ENCODE measurements around the gene ANO6.
A peak's percentile ranks its signal among the peaks of the same experiment; 100 is the strongest.
"Not testable (repeated sequence)": the region's sequence is repeated elsewhere in the genome, so short reads cannot be mapped to it uniquely, and the experiment has no call there.

The ANO6 gene, protein sequence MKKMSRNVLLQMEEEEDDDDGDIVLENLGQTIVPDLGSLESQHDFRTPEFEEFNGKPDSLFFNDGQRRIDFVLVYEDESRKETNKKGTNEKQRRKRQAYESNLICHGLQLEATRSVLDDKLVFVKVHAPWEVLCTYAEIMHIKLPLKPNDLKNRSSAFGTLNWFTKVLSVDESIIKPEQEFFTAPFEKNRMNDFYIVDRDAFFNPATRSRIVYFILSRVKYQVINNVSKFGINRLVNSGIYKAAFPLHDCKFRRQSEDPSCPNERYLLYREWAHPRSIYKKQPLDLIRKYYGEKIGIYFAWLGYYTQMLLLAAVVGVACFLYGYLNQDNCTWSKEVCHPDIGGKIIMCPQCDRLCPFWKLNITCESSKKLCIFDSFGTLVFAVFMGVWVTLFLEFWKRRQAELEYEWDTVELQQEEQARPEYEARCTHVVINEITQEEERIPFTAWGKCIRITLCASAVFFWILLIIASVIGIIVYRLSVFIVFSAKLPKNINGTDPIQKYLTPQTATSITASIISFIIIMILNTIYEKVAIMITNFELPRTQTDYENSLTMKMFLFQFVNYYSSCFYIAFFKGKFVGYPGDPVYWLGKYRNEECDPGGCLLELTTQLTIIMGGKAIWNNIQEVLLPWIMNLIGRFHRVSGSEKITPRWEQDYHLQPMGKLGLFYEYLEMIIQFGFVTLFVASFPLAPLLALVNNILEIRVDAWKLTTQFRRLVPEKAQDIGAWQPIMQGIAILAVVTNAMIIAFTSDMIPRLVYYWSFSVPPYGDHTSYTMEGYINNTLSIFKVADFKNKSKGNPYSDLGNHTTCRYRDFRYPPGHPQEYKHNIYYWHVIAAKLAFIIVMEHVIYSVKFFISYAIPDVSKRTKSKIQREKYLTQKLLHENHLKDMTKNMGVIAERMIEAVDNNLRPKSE
- total RNA-seq, result 63.5 to 104 (median 86.8) reads per million in 3 experiments

- DNase-seq, result peak; percentile 79
These were observed at the start of gene ANO6 for GRCh38 chr12:45215419-45216229. Gene ANO6, plus strand, starts transcription at chr12:45216095. Its CDS starts 227 bp downstream, at chr12:45216322.

- no peak for DNase-seq
These were observed 46.9 kb upstream of the ANO6 start for GRCh38 chr12:45168976-45169375.

- DNase-seq, result peak; percentile 51
These were observed 45.3 kb upstream of the ANO6 start for GRCh38 chr12:45170456-45171042.

DNA sequence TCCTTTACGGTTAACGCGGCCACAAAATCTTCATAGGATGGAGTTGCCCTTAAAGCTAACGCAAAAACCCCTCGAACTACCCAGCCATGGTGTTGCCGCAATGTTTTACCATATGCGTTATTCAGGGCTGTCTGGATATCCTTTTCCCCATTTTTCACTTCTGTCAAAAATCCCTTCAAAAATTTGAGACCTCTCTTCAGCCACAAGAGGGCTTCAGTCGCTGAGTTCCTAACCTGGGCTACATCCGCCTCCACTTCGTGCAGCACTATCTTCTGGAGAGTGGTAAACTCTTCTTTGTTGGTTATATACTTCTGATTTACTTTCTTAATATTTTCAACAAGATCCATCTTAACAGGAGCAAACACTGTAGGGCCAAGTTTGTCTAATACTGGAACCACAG lies 42.6 kb upstream of the ANO6 start:
- not testable (repeated sequence) for DNase-seq

DNA sequence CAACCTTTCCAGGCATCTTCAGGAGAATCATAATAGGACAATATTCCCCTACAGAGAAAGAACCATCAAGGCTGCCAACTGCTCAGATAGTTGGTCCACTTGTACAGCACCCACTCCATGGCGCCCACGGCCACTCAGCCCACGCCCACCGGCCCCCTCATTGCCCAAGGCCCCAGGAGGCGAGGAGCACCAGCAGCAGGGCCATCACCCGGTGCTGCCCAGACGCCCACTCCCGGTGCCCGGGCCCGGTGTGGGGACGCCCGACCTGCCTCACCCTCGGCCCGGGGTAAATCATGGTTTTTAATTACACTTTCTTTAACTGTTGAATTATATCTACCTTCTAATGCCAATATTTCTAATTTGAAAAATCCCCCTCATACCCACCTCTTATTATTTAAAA lies 41.3 kb upstream of the ANO6 start:
- no peak for DNase-seq

- DNase-seq, result no peak
These were observed 37.1 kb upstream of the ANO6 start for GRCh38 chr12:45178771-45179170.

DNA sequence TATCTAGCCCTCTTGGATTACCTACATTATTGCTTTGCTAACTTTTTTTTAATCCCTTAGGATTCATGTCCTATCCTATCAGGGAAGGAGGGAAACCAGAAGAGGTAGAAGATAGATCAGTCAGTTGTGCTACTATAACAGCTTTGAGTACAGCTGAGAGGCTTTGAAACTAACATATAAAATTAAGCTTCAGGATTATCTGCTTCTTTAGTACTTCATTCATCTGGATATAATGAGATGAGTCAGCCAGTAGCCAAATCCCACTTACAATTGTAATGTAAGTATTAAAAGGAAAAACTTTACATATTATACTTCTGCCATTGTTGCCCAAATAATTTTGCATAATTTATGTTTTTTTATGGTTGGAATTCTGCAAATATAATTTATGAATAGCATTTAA lies 33.4 kb upstream of the ANO6 start:
- no peak for DNase-seq

DNA sequence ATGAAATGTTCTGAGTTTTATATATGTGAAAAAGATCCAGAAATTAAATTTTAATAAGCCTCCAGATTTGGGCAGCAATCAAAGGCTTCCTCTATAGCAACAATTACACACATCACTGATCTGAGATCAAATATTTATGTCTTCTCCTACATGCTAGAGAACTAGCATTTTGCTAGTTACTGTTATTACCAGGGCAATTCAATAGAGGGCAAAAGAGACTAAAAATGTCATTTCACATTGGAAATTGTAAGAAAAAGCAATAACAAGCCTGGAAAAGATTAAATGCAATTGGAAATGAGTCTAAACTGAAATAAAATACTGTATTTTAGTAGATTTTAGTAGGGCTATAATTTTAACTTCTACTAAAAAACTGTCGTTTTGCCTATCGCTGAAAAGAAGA lies 32.6 kb upstream of the ANO6 start:
- no peak for DNase-seq

DNA sequence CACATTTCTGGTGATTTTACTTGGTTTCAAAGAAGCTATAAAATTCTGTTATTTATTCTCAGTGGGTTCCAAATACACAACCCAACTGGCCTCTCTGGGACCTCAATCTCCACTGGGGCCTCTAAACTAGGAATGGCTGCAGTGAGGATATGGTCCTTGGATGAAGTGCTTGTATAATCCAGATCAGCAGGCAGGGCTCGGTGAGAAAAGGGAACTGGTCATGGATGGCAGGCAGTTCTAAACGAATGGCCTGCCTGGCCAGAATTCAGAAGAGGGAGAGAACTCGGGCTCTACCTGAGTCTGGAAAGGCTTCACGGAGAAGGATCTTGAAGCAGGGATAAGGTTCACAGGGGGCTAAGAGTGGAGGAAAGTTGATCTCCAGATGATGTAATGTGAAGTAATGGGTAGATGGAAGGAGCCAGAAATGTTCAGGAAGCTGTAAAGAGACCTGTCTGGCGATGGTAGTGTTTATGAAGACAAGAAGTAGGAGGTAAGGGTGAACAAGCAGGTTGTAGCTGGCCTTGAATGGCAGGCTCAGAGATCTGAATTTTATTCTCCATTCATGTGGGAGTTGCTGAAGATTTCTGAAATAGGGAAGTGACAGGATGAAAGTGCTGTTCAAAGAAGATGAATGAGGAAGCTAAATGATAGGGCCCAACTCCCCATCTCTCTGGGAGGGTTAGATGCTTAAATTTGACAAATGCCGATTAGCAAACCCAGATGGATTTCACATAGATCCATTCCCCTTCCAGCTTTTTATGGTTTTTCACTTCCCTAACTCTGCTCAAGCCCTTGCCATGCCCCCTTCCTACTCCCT lies 31.5 kb upstream of the ANO6 start:
- no peak for DNase-seq

GRCh38 chr12:45186762-45187161 lies 29.1 kb upstream of the ANO6 start:
- DNase-seq, result no peak

DNA sequence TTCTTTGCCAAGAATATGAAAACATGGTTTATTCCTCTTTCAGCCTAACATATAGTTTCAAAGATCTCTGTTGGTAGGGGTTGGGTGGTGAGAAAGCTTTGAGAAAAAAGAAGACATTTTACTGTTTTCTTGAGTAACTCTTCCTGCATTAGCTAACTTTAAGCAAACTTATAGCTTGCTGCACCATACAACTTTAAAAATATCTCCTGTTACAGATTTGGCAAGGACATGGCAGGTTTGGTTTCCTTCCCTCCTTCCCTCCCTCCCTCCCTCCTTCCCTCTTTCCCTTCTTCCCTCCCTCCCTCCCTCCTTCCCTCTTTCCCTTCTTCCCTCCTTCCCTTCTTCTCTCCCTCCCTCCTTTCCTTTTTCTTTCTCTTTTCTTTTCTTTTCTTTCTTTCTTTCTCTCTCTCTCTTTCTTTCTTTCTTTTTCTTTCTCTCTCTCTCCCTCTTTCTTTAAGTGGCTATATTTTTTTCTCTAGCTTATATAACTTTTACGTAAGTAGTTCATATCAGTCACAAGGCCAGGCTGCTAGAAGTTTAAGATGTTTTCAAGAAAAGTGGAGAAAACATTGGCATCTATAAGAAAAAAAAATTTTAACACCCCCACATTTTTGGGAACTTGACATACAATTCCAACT lies 26.0 kb upstream of the ANO6 start:
- no peak for DNase-seq

- DNase-seq, result no peak
These were observed 24.7 kb upstream of the ANO6 start for GRCh38 chr12:45191239-45191638.

DNA sequence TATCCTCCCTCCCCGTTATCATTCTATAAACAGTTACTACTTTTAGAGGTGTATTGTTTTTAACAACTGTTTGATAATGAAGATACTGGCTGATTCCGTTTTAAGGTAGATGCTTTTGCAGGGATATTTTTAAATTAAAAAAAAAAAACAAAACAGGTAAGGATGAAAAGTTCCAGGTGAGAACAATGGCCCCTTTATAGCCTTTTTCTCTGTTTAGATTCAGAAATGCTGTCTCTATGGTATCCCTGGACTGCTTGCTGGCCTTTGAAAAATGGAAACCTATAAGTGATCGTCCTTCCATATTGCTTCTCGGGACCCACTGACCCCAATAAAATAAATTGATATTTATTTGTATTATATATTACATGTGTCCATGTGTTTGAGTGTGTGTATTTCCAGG lies 23.2 kb upstream of the ANO6 start:
- no peak for DNase-seq

DNA sequence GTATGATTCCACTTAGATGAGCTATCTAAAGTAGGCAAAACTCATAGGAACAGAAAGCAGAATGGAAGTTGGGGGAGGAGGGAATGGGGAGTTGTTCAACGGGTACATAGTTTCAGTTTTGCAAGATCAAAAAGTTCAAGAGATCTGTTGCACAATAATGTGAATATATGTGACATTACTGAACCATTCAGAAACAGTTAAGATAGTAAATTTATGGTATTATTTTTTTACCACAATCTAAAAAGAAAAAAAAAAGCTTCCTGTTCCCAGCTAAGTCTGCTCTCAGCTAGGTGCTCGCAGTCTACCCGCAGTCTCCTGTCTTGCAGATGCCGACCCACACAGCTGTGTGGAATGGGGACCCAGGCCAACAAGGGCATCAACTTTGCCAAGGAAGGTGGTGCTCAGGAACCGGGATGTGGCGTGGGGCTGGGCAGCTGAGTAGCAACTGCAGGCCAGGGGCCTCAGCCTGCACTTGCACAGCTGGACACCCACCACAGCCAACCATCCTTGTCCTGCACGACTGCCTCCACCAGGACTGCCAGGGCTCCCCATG lies 15.3 kb upstream of the ANO6 start:
- DNase-seq, result no peak

DNA sequence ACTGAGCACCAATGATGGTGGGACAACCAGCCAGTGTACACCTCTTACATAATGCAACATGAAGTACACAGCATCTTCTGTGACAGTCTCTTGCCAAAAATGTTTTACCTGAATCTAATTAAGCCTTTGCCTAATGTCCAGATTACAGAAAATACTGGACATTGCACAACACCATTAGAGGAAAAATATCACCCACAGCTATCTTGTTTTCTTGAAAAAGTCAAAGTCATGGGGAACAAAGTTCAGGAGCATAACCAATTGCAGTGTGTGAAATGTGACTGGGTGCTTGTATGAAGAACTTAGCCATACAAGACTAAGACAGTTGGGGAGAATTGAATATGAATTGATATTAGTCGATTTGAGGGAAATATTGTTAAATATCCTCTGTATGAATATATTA lies 12.1 kb upstream of the ANO6 start:
- no peak for DNase-seq

GRCh38 chr12:45204757-45205156 lies 11.1 kb upstream of the ANO6 start:
- no peak for DNase-seq

DNA sequence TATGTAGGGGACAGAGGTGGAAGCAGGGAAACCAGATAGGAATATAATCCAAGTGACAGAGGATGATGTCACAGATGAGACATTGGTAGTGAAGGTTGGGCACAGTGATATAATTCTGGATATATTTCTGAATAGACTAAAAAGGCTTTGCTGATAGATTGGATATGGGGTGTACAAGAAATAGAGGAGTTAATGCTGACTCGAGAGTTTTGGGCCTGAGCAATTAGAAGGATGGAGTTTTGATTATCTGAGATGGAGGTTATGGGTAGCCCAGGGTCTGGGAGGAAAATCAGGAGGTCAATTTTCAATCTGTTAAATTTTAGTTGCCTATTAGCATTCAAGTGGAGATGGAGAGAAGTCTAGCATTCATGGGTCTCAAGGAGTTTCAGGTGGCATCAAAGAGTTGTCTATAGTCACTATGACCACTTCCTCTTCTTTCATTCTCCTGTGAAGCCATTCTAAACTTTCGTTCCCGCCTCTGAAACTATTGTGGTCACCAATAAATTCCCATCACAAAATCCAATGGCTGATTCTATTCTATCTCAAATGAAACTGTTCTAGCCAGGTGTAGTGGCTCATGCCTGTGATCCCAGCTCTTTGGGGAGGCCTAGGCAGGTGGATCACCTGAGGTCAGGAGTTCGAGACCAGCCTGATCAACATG lies 10.6 kb upstream of the ANO6 start:
- DNase-seq, result no peak

DNA sequence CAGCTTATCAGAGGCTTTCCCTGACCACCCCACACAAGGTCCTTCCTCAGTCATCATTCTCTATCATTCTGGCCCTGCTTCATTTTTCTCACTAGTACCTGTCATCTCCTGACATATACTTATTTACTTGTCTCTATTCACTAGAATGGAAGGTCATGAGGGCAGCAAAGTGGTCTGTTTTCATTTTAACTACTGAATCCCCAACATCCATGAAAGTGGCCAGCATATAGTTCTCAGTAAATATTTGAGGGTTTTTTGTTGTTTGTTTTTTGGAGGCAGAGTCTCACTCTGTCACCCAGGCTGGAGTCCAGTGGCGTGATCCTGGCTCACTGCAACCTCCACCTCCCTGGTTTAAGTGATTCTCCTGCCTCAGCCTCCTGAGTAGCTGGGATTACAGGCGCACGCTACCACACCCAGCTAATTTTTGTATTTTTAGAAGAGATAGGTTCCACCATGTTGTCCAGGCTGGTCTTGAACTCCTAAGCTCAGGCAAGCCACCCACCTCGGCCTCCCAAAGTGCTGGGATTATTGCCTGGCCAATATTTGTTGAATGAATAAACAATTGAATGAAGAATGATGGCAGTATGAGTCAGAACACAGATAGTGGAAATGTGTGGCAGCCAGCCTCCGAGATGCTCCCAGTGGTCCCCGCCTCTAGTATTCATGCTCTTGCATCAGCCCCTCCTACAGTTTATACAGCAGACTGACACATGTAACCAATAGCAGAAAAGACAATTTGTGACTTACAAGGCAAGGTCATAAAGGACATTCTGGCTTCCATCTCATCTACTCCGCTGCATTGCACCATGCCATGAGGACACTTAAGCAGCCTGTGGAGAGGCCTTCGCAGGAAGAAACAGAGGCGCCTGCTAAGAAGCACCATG lies 7.0 kb upstream of the ANO6 start:
- no peak for DNase-seq

GRCh38 chr12:45209784-45210183 lies 6.1 kb upstream of the ANO6 start:
- no peak for DNase-seq

Data from central memory CD4-positive, alpha-beta T cell (primary cell).